Activated CD8-positive, alpha-beta T cell treated with anti-CD3 and anti-CD28 coated beads for 36 hours (primary cell): ENCODE results near the gene LCN1. TPM values are rescaled to one million over a fixed set of nuclear protein-coding genes. Genes with fewer than 3 reads are reported as not detected.

ENCODE experiments used
- ATAC-seq: fragments of 200-7000 bp; cut with Tn5 transposase; one replicate; pipeline ENCODE4 v1.10.0; 2021; ENCODE audit warnings: mild to moderate bottlenecking, moderate library complexity
- CTCF ChIA-PET: fragments of 350-600 bp; sonication (Branson Sonifier 250); formaldehyde crosslinking; loops from one replicate; lab custom pipeline; 2021; ENCODE audit warnings: antibody characterized with exemption; lab: Charles Lee
- POLR2A ChIA-PET: fragments of 350-600 bp; sonication (Branson Sonifier 250); formaldehyde crosslinking; loops from one replicate; lab custom pipeline; 2021; ENCODE audit warnings: antibody characterized with exemption; lab: Charles Lee
- DNase-seq: peaks from one replicate; pipeline ENCODE4 v3.0.0-alpha.2; 2020
- H3K27ac Mint-ChIP-seq: one replicate; pipeline ENCODE4 v1.8.0; 2021; ENCODE audit warnings: mild to moderate bottlenecking, mixed read lengths
- H3K27me3 Mint-ChIP-seq: one replicate; pipeline ENCODE4 v1.8.0; 2021; ENCODE audit warnings: mixed read lengths
- H3K36me3 Mint-ChIP-seq: one replicate; pipeline ENCODE4 v1.8.0; 2021; ENCODE audit warnings: low read depth, mixed read lengths
- H3K4me1 Mint-ChIP-seq: one replicate; pipeline ENCODE4 v1.8.0; 2021; ENCODE audit warnings: low read depth, mixed read lengths
- H3K4me3 Mint-ChIP-seq: one replicate; pipeline ENCODE4 v1.8.0; 2021; ENCODE audit warnings: mild to moderate bottlenecking, moderate library complexity, mixed read lengths
- H3K9me3 Mint-ChIP-seq: one replicate; pipeline ENCODE4 v1.8.0; 2021; ENCODE audit warnings: mixed read lengths
- CTCF ChIP-seq: fragments of 200-600 bp; IDR thresholded peaks from one replicate; pipeline ENCODE4 v1.8.0; 2022; ENCODE audit warnings: antibody characterized with exemption, mild to moderate bottlenecking
- intact Hi-C: fragments of 100-400 bp; cut with micrococcal nuclease; formaldehyde crosslinking; loops from one replicate; pipeline ENCODE4 v1.10.0; 2022
- total RNA-seq, 2 experiments: library from RNA; stranded (reverse); gene quantifications; one replicate each; pipeline ENCODE4 v1.2.3, GENCODE V29; 2021

Gene LCN1
- total RNA-seq, 2 experiments from 2014 or later, result not detected

DNA sequence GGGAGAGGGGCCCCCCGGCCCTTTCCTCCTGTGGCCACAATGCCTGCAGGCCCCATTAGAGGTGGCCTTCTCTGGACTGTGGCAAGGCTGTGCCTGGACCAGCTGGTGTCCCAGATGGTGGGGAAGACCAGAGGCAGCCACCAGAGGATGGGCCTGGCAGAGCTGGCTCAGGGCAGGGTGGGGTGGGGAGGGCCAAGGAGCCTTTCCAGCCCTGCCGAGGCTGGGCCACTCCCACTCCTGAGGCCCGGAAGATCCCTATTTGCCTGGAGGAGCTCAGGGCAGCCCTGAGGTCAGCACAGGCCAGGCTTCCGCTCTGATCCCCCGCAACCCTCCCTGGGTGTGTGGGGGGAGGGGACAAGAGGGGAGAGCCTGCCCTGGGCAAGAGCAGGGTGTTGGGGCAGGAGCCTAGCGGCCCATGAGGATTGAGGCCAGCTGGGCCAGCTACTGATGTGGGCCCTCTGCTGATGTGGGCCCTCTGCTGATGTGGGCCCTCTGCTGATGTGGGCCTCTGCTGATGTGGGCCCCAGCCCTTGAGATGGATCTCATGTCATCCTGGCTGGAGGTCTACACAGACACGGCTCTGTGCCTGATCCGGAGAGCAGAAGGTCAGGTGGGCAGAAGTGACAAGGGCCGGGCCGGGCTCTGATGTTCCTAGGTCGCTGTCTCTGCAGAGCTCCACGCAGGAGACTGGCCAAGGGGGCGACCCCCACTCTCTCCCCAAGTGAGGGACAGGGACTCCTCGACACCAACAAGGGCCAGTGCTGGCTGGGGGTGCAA lies 14.7 kb upstream of the LCN1 start:
- DNase-seq (no peak), ATAC-seq (no peak)
- no peak for TF ChIP-seq CTCF
- intact Hi-C loops, result no loop called here
- peaks cover 36% of the 10 kb centered on the region for H3K36me3 Mint-ChIP-seq
- peaks cover 9% of the 10 kb centered on the region for H3K9me3 Mint-ChIP-seq
- CTCF ChIA-PET, result interaction anchor here (1.8 kb wide), 1 partner anchor 11 kb away, joined by 6 read pairs; no protein-coding TSS in a partner anchor
- H3K27me3 Mint-ChIP-seq, result peaks cover 3% of the 10 kb centered on the region
- POLR2A ChIA-PET, result no interaction called here
- no peak overlapping the region for H3K4me3 Mint-ChIP-seq
- H3K27ac Mint-ChIP-seq, result no peak overlapping the region
- H3K4me1 Mint-ChIP-seq, result peaks cover 15% of the 10 kb centered on the region

- ATAC-seq (no peak), DNase-seq (no peak)
- ChIA-PET POLR2A (no interaction called here), CTCF (no interaction called here)
- Mint-ChIP-seq H3K4me3 (no peak overlapping the region), H3K9me3 (peaks cover 9% of the 10 kb centered on the region), H3K27ac (no peak overlapping the region), H3K4me1 (peaks cover 11% of the 10 kb centered on the region), H3K36me3 (peaks cover 27% of the 10 kb centered on the region), H3K27me3 (peaks cover 3% of the 10 kb centered on the region)
- intact Hi-C loops, result no loop called here
- TF ChIP-seq CTCF, result no peak
These were observed 13.9 kb upstream of the LCN1 start for GRCh38 chr9:135507104-135508035.

GRCh38 chr9:135508211-135508820 lies 12.9 kb upstream of the LCN1 start:
- ATAC-seq (no peak), DNase-seq (no peak)
- H3K4me1 Mint-ChIP-seq, result peaks cover 7% of the 10 kb centered on the region
- intact Hi-C loops, result no loop called here
- no peak for TF ChIP-seq CTCF
- H3K27ac Mint-ChIP-seq, result no peak overlapping the region
- H3K27me3 Mint-ChIP-seq, result peaks cover 3% of the 10 kb centered on the region
- no peak overlapping the region for H3K4me3 Mint-ChIP-seq
- peaks cover 19% of the 10 kb centered on the region for H3K36me3 Mint-ChIP-seq
- ChIA-PET POLR2A (no interaction called here), CTCF (no interaction called here)
- peaks cover 9% of the 10 kb centered on the region for H3K9me3 Mint-ChIP-seq

GRCh38 chr9:135509458-135509857 lies 11.8 kb upstream of the LCN1 start:
- Mint-ChIP-seq H3K4me3 (no peak overlapping the region), H3K27ac (no peak overlapping the region), H3K27me3 (peaks cover 3% of the 10 kb centered on the region), H3K36me3 (peaks cover 9% of the 10 kb centered on the region), H3K9me3 (peaks cover 9% of the 10 kb centered on the region), H3K4me1 (peaks cover 5% of the 10 kb centered on the region)
- no peak for ATAC-seq
- CTCF ChIA-PET, result no interaction called here
- POLR2A ChIA-PET, result no interaction called here
- no peak for TF ChIP-seq CTCF
- intact Hi-C loops, result no loop called here
- no peak for DNase-seq
